K562 (cell line): ENCODE data around the gene TAT.
"Not testable (repeated sequence)": the region's sequence is repeated elsewhere in the genome, so short reads cannot be mapped to it uniquely, and the experiment has no call there.

ENCODE experiments used
- FIP1L1 ChIP-seq: fragments of 200-400 bp; formaldehyde crosslinking; IDR thresholded peaks from 2 replicates; pipeline ENCODE4 v1.6.1; 2018; ENCODE audit warnings: mild to moderate bottlenecking, low read depth, low read length; ENCODE audit not compliant: poor library complexity, severe bottlenecking
- FOSL1 ChIP-seq: fragments of 200-800 bp; sonication (Bioruptor generic); conservative IDR thresholded peaks from 2 replicates; pipeline ENCODE4 v1.6.1; 2016; ENCODE audit warnings: missing genetic modification characterization, missing compliant biosample characterization
- HDAC2 ChIP-seq: fragments of 450-650 bp; IDR thresholded peaks from 2 replicates; pipeline ENCODE4 v1.6.1; 2016; ENCODE audit warnings: mild to moderate bottlenecking
- KAT7 ChIP-seq: sonication (generic); formaldehyde crosslinking; IDR thresholded peaks from 2 replicates; pipeline ENCODE4 v1.8.0; 2022; ENCODE audit warnings: missing genetic modification reagents, mild to moderate bottlenecking, borderline replicate concordance
- RAD21 ChIP-seq, 2 experiments: fragments of 250-450 bp in 1 of 2; fragments of 450-650 bp in 1 of 2; sonication (Bioruptor Pico) in 1 of 2; formaldehyde crosslinking in 1 of 2; IDR thresholded peaks in 1 of 2; conservative IDR thresholded peaks in 1 of 2; 2 replicates each; pipeline versions ENCODE4 v1.4.0 to v1.8.0; 2020 to 2022; ENCODE audit warnings: mild to moderate bottlenecking in 2 of 2, moderate library complexity in 1 of 2
- SLC30A9 ChIP-seq: fragments of 250-450 bp; sonication (Bioruptor Pico); IDR thresholded peaks from 2 replicates; pipeline ENCODE4 v1.8.0; 2022; ENCODE audit warnings: mild to moderate bottlenecking, moderate library complexity
- ZNF589 ChIP-seq: fragments of 200-800 bp; sonication (Bioruptor generic); IDR thresholded peaks from 2 replicates; pipeline ENCODE4 v1.6.1; 2016; ENCODE audit warnings: low read depth, missing genetic modification characterization, missing compliant biosample characterization
- TF ChIP-seq, protein P1 (sequence below): sonication (generic); formaldehyde crosslinking; IDR thresholded peaks from 2 replicates; pipeline ENCODE4 v1.8.0; 2022; ENCODE audit warnings: mild to moderate bottlenecking, missing genetic modification reagents
- TF ChIP-seq, protein P2 (sequence below), 2 experiments: fragments of 450-650 bp; IDR thresholded peaks; 2 replicates each; pipeline ENCODE4 v1.6.1; 2016; ENCODE audit warnings: mild to moderate bottlenecking in 2 of 2, borderline replicate concordance in 1 of 2, low read depth in 1 of 2, moderate library complexity in 1 of 2
- TF ChIP-seq, protein P3 (sequence below), 3 experiments: IDR thresholded peaks in 2 of 3; conservative IDR thresholded peaks in 1 of 3; 2 replicates each; pipeline ENCODE4 v1.5.1; 2011 to 2012; ENCODE audit warnings: low read length in 3 of 3, mild to moderate bottlenecking in 3 of 3, control low read depth in 2 of 3, improper control_type of control experiment in 1 of 3, inconsistent platforms in 1 of 3, low read depth in 1 of 3, mixed read lengths in 1 of 3, moderate library complexity in 1 of 3; ENCODE audit not compliant: insufficient read depth in 2 of 3

DNA sequence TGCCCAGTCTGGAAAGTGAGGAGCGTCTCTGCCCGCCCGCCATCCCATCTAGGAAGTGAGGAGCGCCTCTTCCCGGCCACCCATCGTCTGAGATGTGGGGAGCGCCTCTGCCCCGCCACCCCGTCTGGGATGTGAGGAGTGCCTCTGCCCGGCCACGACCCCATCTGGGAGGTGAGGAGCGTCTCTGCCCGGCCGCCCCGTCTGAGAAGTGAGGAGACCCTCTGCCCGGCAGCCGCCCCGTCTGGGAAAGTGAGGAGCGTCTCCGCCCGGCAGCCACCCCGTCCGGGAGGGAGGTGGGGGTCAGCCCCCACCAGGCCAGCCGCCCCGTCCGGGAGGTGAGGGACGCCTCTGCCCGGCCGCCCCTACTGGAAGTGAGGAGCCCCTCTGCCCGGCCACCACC, 12.4 kb upstream of the TAT start:
- TF ChIP-seq KAT7 (CRISPR knock-in tag); HDAC2; SLC30A9 (CRISPR knock-in tag); ZNF589 (CRISPR knock-in tag); FOSL1 (tag); FIP1L1; RAD21 (CRISPR knock-in tag; conservative IDR thresholded peaks at IDR 0.05 in 1 of 2, IDR thresholded peaks at IDR 0.05 in 1 of 2): not testable (repeated sequence)
- TF ChIP-seq, protein P1, sequence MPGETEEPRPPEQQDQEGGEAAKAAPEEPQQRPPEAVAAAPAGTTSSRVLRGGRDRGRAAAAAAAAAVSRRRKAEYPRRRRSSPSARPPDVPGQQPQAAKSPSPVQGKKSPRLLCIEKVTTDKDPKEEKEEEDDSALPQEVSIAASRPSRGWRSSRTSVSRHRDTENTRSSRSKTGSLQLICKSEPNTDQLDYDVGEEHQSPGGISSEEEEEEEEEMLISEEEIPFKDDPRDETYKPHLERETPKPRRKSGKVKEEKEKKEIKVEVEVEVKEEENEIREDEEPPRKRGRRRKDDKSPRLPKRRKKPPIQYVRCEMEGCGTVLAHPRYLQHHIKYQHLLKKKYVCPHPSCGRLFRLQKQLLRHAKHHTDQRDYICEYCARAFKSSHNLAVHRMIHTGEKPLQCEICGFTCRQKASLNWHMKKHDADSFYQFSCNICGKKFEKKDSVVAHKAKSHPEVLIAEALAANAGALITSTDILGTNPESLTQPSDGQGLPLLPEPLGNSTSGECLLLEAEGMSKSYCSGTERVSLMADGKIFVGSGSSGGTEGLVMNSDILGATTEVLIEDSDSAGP (CRISPR knock-in tag): not testable (repeated sequence)
- TF ChIP-seq, protein P2, sequence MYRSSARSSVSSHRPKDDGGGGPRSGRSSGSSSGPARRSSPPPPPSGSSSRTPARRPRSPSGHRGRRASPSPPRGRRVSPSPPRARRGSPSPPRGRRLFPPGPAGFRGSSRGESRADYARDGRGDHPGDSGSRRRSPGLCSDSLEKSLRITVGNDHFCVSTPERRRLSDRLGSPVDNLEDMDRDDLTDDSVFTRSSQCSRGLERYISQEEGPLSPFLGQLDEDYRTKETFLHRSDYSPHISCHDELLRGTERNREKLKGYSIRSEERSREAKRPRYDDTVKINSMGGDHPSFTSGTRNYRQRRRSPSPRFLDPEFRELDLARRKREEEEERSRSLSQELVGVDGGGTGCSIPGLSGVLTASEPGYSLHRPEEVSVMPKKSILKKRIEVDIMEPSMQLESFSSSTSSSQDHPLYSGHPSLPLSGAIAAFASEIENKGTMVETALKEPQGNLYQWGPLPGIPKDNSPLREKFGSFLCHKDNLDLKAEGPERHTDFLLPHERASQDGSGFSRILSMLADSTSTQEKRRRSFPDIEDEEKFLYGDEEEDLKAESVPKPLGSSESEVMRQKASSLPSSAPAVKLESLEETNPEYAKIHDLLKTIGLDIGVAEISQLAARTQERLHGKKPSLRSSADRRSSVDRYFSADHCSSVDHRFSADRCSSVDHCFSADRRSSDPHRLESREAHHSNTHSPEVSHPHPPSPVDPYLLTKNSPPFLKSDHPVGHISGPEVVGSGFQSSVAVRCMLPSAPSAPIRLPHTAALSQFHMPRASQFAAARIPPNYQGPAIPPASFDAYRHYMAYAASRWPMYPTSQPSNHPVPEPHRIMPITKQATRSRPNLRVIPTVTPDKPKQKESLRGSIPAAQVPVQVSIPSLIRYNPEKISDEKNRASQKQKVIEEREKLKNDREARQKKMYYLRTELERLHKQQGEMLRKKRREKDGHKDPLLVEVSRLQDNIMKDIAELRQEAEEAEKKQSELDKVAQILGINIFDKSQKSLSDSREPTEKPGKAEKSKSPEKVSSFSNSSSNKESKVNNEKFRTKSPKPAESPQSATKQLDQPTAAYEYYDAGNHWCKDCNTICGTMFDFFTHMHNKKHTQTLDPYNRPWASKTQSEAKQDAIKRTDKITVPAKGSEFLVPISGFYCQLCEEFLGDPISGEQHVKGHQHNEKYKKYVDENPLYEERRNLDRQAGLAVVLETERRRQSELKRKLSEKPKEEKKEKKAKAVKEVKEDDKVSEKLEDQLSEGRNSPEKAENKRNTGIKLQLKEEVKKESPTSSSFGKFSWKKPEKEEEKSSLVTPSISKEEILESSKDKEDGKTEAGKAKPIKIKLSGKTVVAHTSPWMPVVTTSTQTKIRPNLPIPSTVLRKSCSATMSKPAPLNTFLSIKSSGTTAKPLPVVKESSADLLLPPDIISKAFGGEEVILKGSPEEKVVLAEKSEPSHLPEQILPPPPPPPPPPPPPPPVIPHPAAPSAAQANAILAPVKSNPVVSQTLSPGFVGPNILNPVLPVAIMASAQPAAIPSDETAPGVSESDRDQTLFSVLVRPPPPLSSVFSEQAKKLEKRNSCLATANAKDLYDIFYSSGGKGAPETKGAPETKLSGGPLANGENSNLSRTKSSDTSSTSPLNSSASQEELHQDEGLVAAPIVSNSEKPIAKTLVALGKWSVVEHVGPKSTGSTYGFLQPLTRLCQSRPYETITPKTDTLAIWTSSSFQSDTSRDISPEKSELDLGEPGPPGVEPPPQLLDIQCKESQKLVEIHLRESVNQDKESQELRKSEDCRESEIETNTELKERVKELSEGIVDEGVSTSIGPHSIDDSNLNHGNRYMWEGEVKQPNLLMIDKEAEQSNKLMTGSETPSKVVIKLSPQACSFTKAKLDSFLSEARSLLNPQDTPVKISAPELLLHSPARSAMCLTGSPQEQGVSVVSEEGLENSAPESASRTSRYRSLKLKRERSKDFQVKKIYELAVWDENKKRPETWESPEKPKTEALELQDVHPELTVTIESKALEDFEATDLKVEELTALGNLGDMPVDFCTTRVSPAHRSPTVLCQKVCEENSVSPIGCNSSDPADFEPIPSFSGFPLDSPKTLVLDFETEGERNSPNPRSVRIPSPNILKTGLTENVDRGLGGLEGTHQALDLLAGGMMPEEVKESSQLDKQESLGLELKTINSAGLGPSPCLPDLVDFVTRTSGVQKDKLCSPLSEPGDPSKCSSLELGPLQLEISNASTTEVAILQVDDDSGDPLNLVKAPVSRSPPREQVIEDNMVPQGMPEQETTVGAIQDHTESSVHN (IDR thresholded peaks at IDR 0.05; ENCODE audit: borderline replicate concordance in 1 of 2, low read depth in 1 of 2): not testable (repeated sequence)
- TF ChIP-seq, protein P3, sequence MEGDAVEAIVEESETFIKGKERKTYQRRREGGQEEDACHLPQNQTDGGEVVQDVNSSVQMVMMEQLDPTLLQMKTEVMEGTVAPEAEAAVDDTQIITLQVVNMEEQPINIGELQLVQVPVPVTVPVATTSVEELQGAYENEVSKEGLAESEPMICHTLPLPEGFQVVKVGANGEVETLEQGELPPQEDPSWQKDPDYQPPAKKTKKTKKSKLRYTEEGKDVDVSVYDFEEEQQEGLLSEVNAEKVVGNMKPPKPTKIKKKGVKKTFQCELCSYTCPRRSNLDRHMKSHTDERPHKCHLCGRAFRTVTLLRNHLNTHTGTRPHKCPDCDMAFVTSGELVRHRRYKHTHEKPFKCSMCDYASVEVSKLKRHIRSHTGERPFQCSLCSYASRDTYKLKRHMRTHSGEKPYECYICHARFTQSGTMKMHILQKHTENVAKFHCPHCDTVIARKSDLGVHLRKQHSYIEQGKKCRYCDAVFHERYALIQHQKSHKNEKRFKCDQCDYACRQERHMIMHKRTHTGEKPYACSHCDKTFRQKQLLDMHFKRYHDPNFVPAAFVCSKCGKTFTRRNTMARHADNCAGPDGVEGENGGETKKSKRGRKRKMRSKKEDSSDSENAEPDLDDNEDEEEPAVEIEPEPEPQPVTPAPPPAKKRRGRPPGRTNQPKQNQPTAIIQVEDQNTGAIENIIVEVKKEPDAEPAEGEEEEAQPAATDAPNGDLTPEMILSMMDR (IDR thresholded peaks at IDR 0.05 in 2 of 3, conservative IDR thresholded peaks at IDR 0.05 in 1 of 3; ENCODE audit: insufficient read depth in 2 of 3, low read depth in 1 of 3, low read length in 3 of 3): not testable (repeated sequence)
